Measurements from ENCODE around the gene MAP3K7. TPM values are rescaled to one million over a fixed set of nuclear protein-coding genes. Genes with fewer than 3 reads are reported as not detected.

The MAP3K7 gene
- total RNA-seq, 3 donors from 2014 or later (not counting 1 experiment from before 2014, with no cell fraction given), result 17.5 to 30.2 (median 27.5) TPM

DNA sequence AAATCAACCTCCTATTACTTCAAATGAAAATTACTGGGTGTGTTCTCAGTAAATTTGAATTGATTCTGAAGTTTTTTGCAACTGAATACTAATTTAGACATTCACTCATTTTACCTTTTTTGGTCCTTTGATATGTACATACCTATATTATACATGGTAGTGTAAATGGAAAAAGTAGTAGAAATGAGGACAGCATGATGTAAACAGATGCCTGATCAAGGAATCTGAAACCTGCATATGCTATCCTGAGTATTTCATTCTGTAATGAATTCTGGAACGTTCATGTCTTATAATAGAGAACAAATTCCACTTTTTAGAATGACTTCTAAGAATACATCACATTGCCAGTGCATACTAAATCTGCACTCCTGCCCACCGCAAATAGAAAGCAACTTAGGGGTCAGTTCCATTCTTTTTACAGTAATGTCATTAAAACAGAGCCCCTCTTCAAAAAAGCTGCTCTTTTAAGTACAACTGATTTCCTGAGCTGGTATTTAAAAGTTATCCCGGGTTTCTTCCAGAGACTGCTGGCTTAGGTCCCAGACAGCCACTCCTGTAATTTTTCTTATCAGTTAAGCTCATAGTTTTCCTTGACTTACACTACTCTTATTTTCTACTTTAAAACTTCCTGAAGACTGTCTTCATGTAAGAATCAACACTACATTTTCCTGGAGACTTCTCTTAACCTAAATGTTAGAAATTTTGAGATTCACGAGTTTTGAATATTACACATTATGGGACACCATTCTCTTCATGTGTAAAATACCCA, 48.4 kb downstream of the MAP3K7 start:
- H3K36me3 ChIP-seq (ENCODE audit: control insufficient read depth, insufficient read depth, low read length), result peaks cover 27% of the 10 kb centered on the region

DNA sequence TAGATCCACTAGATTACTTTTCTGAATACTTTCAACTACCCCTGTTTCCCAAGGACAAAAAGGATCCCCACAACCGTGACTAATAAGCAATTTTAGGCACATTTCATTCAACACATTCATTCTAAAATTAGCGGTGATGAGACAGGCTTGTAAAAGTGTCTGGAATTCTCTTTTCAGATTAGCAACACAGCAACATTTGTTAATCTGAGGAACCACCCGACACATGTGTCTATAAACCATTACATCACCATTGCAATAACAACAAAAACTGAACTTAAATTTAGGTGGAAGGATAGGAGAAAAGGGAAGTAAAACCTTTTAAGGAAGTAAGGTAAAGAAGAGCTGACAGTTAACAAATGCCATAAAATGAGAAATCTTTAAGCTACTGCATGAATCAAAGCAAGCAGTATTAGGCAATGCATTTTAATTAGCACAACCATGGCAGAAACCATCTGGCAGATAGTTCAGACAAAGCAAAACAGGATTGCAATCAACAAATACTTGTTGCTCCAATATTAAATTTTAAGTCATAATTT, 49.1 kb downstream of the MAP3K7 start:
- Mint-ChIP-seq H3K36me3 (peaks cover 11% of the 10 kb centered on the region), H3K9me3 (no peaks in the 10 kb centered on the region)

More for the DNA sequence above, 48.4 kb downstream of the MAP3K7 start:
- no peaks in the 10 kb centered on the region for H3K27me3 Mint-ChIP-seq (ENCODE audit: low read depth in 2 of 2)
- peak overlapping the region; percentile 23 to 49 for H3K27ac Mint-ChIP-seq
- H3K36me3 Mint-ChIP-seq, result peaks cover 18% of the 10 kb centered on the region
- H3K4me1 Mint-ChIP-seq, result peaks cover 9 to 24% of the 10 kb centered on the region in 2 donors
- H3K9me3 Mint-ChIP-seq, result no peaks in the 10 kb centered on the region
- no peak overlapping the region for H3K4me3 Mint-ChIP-seq
- intact Hi-C loops (cut with micrococcal nuclease), result no loop called here
- ATAC-seq (no peak), DNase-seq (no peak)
- H3K27ac ChIP-seq (ENCODE audit: low read length), result no peak overlapping the region
- no peak overlapping the region for H3K4me3 ChIP-seq (ENCODE audit: low read length)
- TF ChIP-seq, protein P1, sequence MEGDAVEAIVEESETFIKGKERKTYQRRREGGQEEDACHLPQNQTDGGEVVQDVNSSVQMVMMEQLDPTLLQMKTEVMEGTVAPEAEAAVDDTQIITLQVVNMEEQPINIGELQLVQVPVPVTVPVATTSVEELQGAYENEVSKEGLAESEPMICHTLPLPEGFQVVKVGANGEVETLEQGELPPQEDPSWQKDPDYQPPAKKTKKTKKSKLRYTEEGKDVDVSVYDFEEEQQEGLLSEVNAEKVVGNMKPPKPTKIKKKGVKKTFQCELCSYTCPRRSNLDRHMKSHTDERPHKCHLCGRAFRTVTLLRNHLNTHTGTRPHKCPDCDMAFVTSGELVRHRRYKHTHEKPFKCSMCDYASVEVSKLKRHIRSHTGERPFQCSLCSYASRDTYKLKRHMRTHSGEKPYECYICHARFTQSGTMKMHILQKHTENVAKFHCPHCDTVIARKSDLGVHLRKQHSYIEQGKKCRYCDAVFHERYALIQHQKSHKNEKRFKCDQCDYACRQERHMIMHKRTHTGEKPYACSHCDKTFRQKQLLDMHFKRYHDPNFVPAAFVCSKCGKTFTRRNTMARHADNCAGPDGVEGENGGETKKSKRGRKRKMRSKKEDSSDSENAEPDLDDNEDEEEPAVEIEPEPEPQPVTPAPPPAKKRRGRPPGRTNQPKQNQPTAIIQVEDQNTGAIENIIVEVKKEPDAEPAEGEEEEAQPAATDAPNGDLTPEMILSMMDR (IDR thresholded peaks at IDR 0.05), result no peak
- no peaks in the 10 kb centered on the region for H3K9me3 ChIP-seq (ENCODE audit: control insufficient read depth, insufficient read depth, low read length)
- 59% methylated on average over 3 of the region's 4 CpGs for WGBS (ENCODE audit: insufficient coverage)
- no peaks in the 10 kb centered on the region for H3K27me3 ChIP-seq (ENCODE audit: control insufficient read depth, insufficient read depth, low read length)
- no peaks in the 10 kb centered on the region for H3K4me1 ChIP-seq (ENCODE audit: control insufficient read depth, insufficient read depth, low read length)

DNA sequence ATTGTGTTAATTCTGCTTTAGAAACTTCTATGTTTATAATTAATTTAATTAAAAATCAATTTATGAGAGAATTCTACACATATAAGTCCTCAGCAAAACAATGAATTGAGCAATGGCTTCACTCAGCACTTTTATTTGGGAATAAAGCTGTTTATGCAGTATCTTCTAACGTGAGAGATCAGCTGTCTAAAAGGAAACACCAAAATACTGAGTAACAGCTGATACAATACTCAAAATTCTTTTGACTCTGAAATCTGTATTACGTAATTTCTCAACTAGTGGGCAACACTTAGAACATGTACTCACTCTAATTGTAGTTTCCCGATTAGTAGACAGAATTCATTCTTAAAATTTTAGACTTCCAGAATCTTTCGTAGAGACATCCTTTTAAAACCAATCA, 49.8 kb downstream of the MAP3K7 start:
- H3K4me1 ChIP-seq (ENCODE audit: control insufficient read depth, insufficient read depth, low read length), result peaks cover 3% of the 10 kb centered on the region
- TF ChIP-seq, protein P1 (IDR thresholded peaks at IDR 0.05), result no peak
- H3K27ac Mint-ChIP-seq, result no peak overlapping the region
- H3K4me3 Mint-ChIP-seq, result no peak overlapping the region
- no peak overlapping the region for H3K27ac ChIP-seq (ENCODE audit: low read length)
- no peaks in the 10 kb centered on the region for H3K27me3 ChIP-seq (ENCODE audit: control insufficient read depth, insufficient read depth, low read length)
- intact Hi-C loops (cut with micrococcal nuclease), result no loop called here
- no peaks in the 10 kb centered on the region for H3K9me3 ChIP-seq (ENCODE audit: control insufficient read depth, insufficient read depth, low read length)
- H3K4me1 Mint-ChIP-seq, result peaks cover 21 to 38% of the 10 kb centered on the region in 2 donors
- no peak overlapping the region for H3K4me3 ChIP-seq (ENCODE audit: low read length)
- no peaks in the 10 kb centered on the region for H3K27me3 Mint-ChIP-seq (ENCODE audit: low read depth in 2 of 2)
- ATAC-seq, result no peak
- 94% methylated on average over 3 of the region's 4 CpGs for WGBS (ENCODE audit: insufficient coverage)
- H3K9me3 Mint-ChIP-seq, result no peaks in the 10 kb centered on the region
- H3K36me3 Mint-ChIP-seq, result peaks cover 8% of the 10 kb centered on the region
- DNase-seq, result no peak
- H3K36me3 ChIP-seq (ENCODE audit: control insufficient read depth, insufficient read depth, low read length), result peaks cover 21% of the 10 kb centered on the region

More for the DNA sequence above, 49.1 kb downstream of the MAP3K7 start:
- H3K4me1 ChIP-seq (ENCODE audit: control insufficient read depth, insufficient read depth, low read length), result peaks cover 3% of the 10 kb centered on the region
- TF ChIP-seq, protein P1 (IDR thresholded peaks at IDR 0.05), result no peak
- intact Hi-C loops (cut with micrococcal nuclease), result no loop called here
- WGBS (ENCODE audit: insufficient coverage), result 51% methylated on average over 2 of the region's 3 CpGs
- H3K36me3 ChIP-seq (ENCODE audit: control insufficient read depth, insufficient read depth, low read length), result peaks cover 25% of the 10 kb centered on the region
- ATAC-seq, result no peak
- no peaks in the 10 kb centered on the region for H3K27me3 Mint-ChIP-seq (ENCODE audit: low read depth in 2 of 2)
- H3K4me3 ChIP-seq (ENCODE audit: low read length), result no peak overlapping the region
- no peaks in the 10 kb centered on the region for H3K9me3 ChIP-seq (ENCODE audit: control insufficient read depth, insufficient read depth, low read length)
- no peak overlapping the region for H3K27ac ChIP-seq (ENCODE audit: low read length)
- H3K4me3 Mint-ChIP-seq, result no peak overlapping the region
- no peak for DNase-seq
- H3K4me1 Mint-ChIP-seq, result peaks cover 16 to 31% of the 10 kb centered on the region in 2 donors
- no peak overlapping the region for H3K27ac Mint-ChIP-seq
- no peaks in the 10 kb centered on the region for H3K27me3 ChIP-seq (ENCODE audit: control insufficient read depth, insufficient read depth, low read length)
